Ishikawa (cell line): ENCODE measurements around the gene RHOT2.

Source experiments
- CREB1 ChIP-seq: IDR thresholded peaks from 2 replicates; pipeline ENCODE4 v1.6.1; 2012; ENCODE audit warnings: low read depth
- FOXM1 ChIP-seq: IDR thresholded peaks from 2 replicates; pipeline ENCODE4 v1.6.1; 2012; ENCODE audit warnings: low read depth, borderline replicate concordance
- TEAD4 ChIP-seq: IDR thresholded peaks from 2 replicates; pipeline ENCODE4 v1.6.1; 2012
- YY1 ChIP-seq: IDR thresholded peaks from 2 replicates; pipeline ENCODE4 v1.6.1; 2012; ENCODE audit warnings: low read depth
- TF ChIP-seq, protein P1 (sequence below): IDR thresholded peaks from 2 replicates; pipeline ENCODE4 v1.6.1; 2012
- TF ChIP-seq, protein P2 (sequence below): IDR thresholded peaks from 2 replicates; pipeline ENCODE4 v1.6.1; 2012
- TF ChIP-seq, protein P3 (sequence below): IDR thresholded peaks from 2 replicates; pipeline ENCODE4 v1.6.1; 2012; ENCODE audit warnings: low read depth, mild to moderate bottlenecking

DNA sequence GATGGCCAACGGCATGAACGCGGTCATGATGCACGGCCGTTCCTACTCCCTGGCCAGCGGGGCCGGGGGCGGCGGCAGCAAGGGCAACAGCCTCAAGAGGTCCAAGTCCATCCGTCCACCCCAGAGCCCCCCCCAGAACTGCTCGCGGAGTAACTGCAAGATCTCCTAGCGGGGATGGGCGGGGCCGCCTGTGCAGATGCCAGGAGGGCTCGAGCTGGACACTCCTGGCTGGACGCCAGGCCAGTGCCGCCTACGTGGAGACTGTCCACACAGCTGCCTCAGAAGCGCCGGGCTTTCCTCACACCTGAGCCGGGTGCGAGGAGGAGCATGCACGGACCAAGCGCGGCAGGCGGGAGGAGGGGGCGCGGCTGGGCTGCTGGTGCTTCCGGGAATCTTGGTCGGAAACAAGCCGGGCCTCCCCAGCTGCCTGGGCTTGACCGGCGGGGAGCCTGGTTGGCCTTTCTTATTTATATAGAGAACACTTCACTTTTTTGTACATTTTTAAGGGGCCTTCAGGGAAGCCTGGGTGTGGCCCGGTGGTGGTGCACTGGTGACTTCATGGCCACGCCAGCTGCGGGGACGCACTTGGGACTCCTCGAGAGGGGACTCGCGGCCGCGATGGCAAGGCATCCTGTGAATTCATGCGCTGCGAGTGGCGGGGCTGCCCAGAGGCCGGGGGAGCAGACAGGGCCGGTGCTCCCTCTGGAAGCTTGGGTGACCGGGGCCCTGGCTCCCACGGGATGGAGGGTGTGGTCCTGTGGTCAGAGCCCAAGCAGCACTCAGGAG lies 40.3 kb upstream of the RHOT2 start:
- TF ChIP-seq, protein P1, sequence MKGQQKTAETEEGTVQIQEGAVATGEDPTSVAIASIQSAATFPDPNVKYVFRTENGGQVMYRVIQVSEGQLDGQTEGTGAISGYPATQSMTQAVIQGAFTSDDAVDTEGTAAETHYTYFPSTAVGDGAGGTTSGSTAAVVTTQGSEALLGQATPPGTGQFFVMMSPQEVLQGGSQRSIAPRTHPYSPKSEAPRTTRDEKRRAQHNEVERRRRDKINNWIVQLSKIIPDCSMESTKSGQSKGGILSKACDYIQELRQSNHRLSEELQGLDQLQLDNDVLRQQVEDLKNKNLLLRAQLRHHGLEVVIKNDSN = no peak
- TF ChIP-seq, protein P2, sequence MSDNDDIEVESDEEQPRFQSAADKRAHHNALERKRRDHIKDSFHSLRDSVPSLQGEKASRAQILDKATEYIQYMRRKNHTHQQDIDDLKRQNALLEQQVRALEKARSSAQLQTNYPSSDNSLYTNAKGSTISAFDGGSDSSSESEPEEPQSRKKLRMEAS = peak; percentile 78
- TF ChIP-seq CREB1 = no peak
- no peak for TF ChIP-seq FOXM1
- TF ChIP-seq, protein P3, sequence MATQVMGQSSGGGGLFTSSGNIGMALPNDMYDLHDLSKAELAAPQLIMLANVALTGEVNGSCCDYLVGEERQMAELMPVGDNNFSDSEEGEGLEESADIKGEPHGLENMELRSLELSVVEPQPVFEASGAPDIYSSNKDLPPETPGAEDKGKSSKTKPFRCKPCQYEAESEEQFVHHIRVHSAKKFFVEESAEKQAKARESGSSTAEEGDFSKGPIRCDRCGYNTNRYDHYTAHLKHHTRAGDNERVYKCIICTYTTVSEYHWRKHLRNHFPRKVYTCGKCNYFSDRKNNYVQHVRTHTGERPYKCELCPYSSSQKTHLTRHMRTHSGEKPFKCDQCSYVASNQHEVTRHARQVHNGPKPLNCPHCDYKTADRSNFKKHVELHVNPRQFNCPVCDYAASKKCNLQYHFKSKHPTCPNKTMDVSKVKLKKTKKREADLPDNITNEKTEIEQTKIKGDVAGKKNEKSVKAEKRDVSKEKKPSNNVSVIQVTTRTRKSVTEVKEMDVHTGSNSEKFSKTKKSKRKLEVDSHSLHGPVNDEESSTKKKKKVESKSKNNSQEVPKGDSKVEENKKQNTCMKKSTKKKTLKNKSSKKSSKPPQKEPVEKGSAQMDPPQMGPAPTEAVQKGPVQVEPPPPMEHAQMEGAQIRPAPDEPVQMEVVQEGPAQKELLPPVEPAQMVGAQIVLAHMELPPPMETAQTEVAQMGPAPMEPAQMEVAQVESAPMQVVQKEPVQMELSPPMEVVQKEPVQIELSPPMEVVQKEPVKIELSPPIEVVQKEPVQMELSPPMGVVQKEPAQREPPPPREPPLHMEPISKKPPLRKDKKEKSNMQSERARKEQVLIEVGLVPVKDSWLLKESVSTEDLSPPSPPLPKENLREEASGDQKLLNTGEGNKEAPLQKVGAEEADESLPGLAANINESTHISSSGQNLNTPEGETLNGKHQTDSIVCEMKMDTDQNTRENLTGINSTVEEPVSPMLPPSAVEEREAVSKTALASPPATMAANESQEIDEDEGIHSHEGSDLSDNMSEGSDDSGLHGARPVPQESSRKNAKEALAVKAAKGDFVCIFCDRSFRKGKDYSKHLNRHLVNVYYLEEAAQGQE = no peak
- TF ChIP-seq TEAD4 = no peak
- no peak for TF ChIP-seq YY1
